Hepatocyte (in vitro differentiated cells): ENCODE results near the gene UBN1.

Experiments used
- EZH2 ChIP-seq: fragments of 200-600 bp; sonication (generic); IDR thresholded peaks from 2 replicates; pipeline ENCODE4 v1.6.1; 2016; ENCODE audit warnings: antibody characterized with exemption, mild to moderate bottlenecking, borderline replicate concordance
- EZH2phosphoT487 ChIP-seq: fragments of 200-600 bp; sonication (generic); IDR thresholded peaks from one replicate; pipeline ENCODE4 v1.6.1; 2018; ENCODE audit warnings: antibody characterized with exemption, mild to moderate bottlenecking, low read depth, moderate library complexity; ENCODE audit not compliant: unreplicated experiment, severe bottlenecking
- TF ChIP-seq, protein P1 (sequence below): fragments of 200-600 bp; sonication (generic); IDR thresholded peaks from 2 replicates; pipeline ENCODE4 v1.5.1; 2016; ENCODE audit warnings: antibody characterized with exemption, mild to moderate bottlenecking; ENCODE audit not compliant: poor library complexity

DNA sequence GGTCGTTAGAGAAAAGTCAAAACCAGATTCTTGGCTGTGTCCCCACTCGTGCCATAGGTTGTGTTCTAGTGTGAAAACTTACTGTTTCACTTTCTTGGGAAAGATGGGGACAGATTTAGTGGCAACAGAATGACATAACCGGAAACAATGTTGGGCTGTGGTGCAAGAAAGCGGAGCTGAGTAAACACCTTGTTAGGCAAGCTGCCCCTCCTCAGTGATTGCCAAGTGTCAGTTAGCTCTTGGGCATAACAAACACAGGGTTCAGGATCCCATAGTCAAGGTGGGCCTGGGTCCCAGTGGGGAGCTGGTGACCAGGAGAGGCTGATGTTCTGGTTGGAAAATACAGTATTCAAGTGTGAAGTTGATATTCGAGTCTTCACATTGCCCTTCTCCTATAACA lies 15.4 kb downstream of the UBN1 start:
- TF ChIP-seq, protein P1, sequence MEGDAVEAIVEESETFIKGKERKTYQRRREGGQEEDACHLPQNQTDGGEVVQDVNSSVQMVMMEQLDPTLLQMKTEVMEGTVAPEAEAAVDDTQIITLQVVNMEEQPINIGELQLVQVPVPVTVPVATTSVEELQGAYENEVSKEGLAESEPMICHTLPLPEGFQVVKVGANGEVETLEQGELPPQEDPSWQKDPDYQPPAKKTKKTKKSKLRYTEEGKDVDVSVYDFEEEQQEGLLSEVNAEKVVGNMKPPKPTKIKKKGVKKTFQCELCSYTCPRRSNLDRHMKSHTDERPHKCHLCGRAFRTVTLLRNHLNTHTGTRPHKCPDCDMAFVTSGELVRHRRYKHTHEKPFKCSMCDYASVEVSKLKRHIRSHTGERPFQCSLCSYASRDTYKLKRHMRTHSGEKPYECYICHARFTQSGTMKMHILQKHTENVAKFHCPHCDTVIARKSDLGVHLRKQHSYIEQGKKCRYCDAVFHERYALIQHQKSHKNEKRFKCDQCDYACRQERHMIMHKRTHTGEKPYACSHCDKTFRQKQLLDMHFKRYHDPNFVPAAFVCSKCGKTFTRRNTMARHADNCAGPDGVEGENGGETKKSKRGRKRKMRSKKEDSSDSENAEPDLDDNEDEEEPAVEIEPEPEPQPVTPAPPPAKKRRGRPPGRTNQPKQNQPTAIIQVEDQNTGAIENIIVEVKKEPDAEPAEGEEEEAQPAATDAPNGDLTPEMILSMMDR: no peak
- no peak for TF ChIP-seq EZH2
- TF ChIP-seq EZH2phosphoT487: no peak
